Trophoblast cell (in vitro differentiated cells and primary cell): ENCODE data around the gene CPED1.

Source experiments
- DNase-seq, 2 donors: peaks; one replicate each; pipeline ENCODE4 v3.0.0-alpha.2; 2016
- H2AFZ ChIP-seq: 2 replicates; pipeline ENCODE4 v1.6.1; 2013; ENCODE audit warnings: low read length, moderate library complexity, mild to moderate bottlenecking; ENCODE audit not compliant: insufficient read depth, poor library complexity
- H2AK5ac ChIP-seq: 2 replicates; pipeline ENCODE4 v1.6.1; 2013; ENCODE audit warnings: mild to moderate bottlenecking, low read length
- H2BK120ac ChIP-seq: 2 replicates; pipeline ENCODE4 v1.6.1; 2013; ENCODE audit warnings: low read length, mild to moderate bottlenecking, moderate library complexity; ENCODE audit not compliant: insufficient read depth, poor library complexity
- H2BK12ac ChIP-seq: 2 replicates; pipeline ENCODE4 v1.6.1; 2013; ENCODE audit warnings: mild to moderate bottlenecking, low read length, moderate library complexity
- H2BK5ac ChIP-seq: 2 replicates; pipeline ENCODE4 v1.6.1; 2013; ENCODE audit warnings: low read length, low read depth, moderate library complexity, mild to moderate bottlenecking; ENCODE audit not compliant: poor library complexity
- H3K14ac ChIP-seq: 2 replicates; pipeline ENCODE4 v1.6.1; 2013; ENCODE audit warnings: mild to moderate bottlenecking, low read length
- H3K18ac ChIP-seq: 2 replicates; pipeline ENCODE4 v1.6.1; 2013; ENCODE audit warnings: mild to moderate bottlenecking, low read length
- H3K23ac ChIP-seq: 2 replicates; pipeline ENCODE4 v1.6.1; 2013; ENCODE audit warnings: low read length
- H3K27ac ChIP-seq: 2 replicates; pipeline ENCODE4 v1.5.1; 2013; ENCODE audit warnings: low read depth, mild to moderate bottlenecking, inconsistent platforms, low read length, moderate library complexity
- H3K27me3 ChIP-seq: 2 replicates; pipeline ENCODE4 v1.6.1; 2013; ENCODE audit warnings: inconsistent platforms, mild to moderate bottlenecking, low read length, moderate library complexity; ENCODE audit not compliant: insufficient read depth
- H3K36me3 ChIP-seq, 2 experiments: 1 replicate in 1 of 2; 2 replicates in 1 of 2; pipeline ENCODE4 v1.6.1; 2013; ENCODE audit warnings: low read length in 2 of 2, mild to moderate bottlenecking in 2 of 2, moderate library complexity in 1 of 2; ENCODE audit not compliant: insufficient read depth in 2 of 2, control insufficient read depth in 1 of 2
- H3K4ac ChIP-seq: 2 replicates; pipeline ENCODE4 v1.6.1; 2013; ENCODE audit warnings: low read depth, mild to moderate bottlenecking, low read length, moderate library complexity
- H3K4me1 ChIP-seq, 2 experiments: 1 replicate in 1 of 2; 2 replicates in 1 of 2; pipeline ENCODE4 v1.6.1; 2013; ENCODE audit warnings: low read length in 2 of 2, mild to moderate bottlenecking in 2 of 2, moderate library complexity in 1 of 2; ENCODE audit not compliant: insufficient read depth in 2 of 2, control insufficient read depth in 1 of 2
- H3K4me2 ChIP-seq: 2 replicates; pipeline ENCODE4 v1.6.1; 2013; ENCODE audit warnings: inconsistent platforms, mild to moderate bottlenecking, low read length, moderate library complexity
- H3K4me3 ChIP-seq: 2 replicates; pipeline ENCODE4 v1.5.1; 2013; ENCODE audit warnings: mild to moderate bottlenecking, low read depth, low read length, inconsistent platforms
- H3K79me1 ChIP-seq: one replicate; pipeline ENCODE4 v1.6.1; 2013; ENCODE audit warnings: low read length
- H3K79me2 ChIP-seq: 2 replicates; pipeline ENCODE4 v1.6.1; 2013; ENCODE audit warnings: low read length, mild to moderate bottlenecking; ENCODE audit not compliant: control insufficient read depth, insufficient read depth, poor library complexity
- H3K9ac ChIP-seq: 2 replicates; pipeline ENCODE4 v1.6.1; 2013; ENCODE audit warnings: mild to moderate bottlenecking, low read length
- H3K9me3 ChIP-seq: 2 replicates; pipeline ENCODE4 v1.6.1; 2013; ENCODE audit warnings: low read depth, mild to moderate bottlenecking, control low read depth, inconsistent platforms, low read length; ENCODE audit not compliant: insufficient read depth
- H4K12ac ChIP-seq: 2 replicates; pipeline ENCODE4 v1.6.1; 2013; ENCODE audit warnings: low read depth, mild to moderate bottlenecking, low read length, moderate library complexity
- H4K8ac ChIP-seq: 2 replicates; pipeline ENCODE4 v1.6.1; 2013; ENCODE audit warnings: low read depth, mild to moderate bottlenecking, low read length, moderate library complexity
- H4K91ac ChIP-seq: one replicate; pipeline ENCODE4 v1.6.1; 2013; ENCODE audit warnings: low read depth, mild to moderate bottlenecking, low read length, moderate library complexity
- WGBS: extraction: QIAGEN DNeasy Blood & Tissue Kit; methylation state at CpG from one replicate; pipeline ENCODE4 v1.1.7; 2013; ENCODE audit warnings: missing lambda C conversion rate; ENCODE audit not compliant: insufficient read length, insufficient coverage; ENCODE audit errors: extremely low coverage; 5-methylcytosine and 5-hydroxymethylcytosine counted together

CPED1 gene

DNA sequence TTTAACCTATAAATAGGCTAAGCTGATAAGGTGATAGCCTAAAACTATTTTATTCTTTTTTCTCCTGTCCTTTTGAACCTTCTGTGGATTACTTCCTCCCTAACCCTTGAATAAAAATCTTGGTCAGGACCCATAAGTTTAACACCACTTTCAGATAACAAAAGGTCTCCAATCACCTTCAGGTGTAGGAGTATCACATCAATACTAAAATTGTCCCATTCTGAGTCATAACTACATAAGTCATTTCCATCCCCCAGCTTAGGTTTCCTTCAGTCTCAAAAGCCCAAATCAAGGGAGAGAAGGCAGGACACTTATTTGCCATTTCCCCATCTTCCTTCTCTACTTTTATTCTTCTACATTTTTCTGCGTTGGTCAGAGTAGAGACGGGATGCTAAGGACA lies 283.4 kb downstream of the CPED1 start:
- Histone ChIP-seq H4K91ac (no peak overlapping the region), H2BK12ac (no peak overlapping the region), H3K9ac (no peak overlapping the region), H3K79me2 (no peaks in the 10 kb centered on the region), H3K9me3 (no peaks in the 10 kb centered on the region), H3K4ac (no peak overlapping the region), H2AFZ (no peak overlapping the region), H3K27me3 (no peaks in the 10 kb centered on the region), H3K27ac (no peak overlapping the region), H3K4me2 (no peak overlapping the region), H2AK5ac (no peak overlapping the region), H2BK120ac (no peak overlapping the region), H3K14ac (no peak overlapping the region), H3K23ac (no peak overlapping the region), H3K79me1 (no peaks in the 10 kb centered on the region), H2BK5ac (no peak overlapping the region), H4K8ac (no peak overlapping the region), H3K18ac (no peak overlapping the region), H3K4me1 (no peaks in the 10 kb centered on the region), H3K4me3 (no peak overlapping the region), H3K36me3 (no peaks in the 10 kb centered on the region), H4K12ac (no peak overlapping the region)
- no CpG with 5 or more reads among the region's 2 CpGs for WGBS
- no peak for DNase-seq

GRCh38 chr7:121272676-121273075 lies 284.2 kb downstream of the CPED1 start:
- Histone ChIP-seq H3K27ac (no peak overlapping the region), H4K12ac (no peak overlapping the region), H4K8ac (no peak overlapping the region), H3K27me3 (no peaks in the 10 kb centered on the region), H3K9ac (no peak overlapping the region), H2AK5ac (no peak overlapping the region), H3K4ac (no peak overlapping the region), H3K14ac (no peak overlapping the region), H3K18ac (no peak overlapping the region), H3K4me3 (no peak overlapping the region), H2BK120ac (no peak overlapping the region), H3K4me2 (no peak overlapping the region), H3K36me3 (no peaks in the 10 kb centered on the region), H2BK12ac (no peak overlapping the region), H3K9me3 (peaks cover 2% of the 10 kb centered on the region), H3K23ac (no peak overlapping the region), H2BK5ac (no peak overlapping the region), H2AFZ (no peak overlapping the region), H3K79me1 (no peaks in the 10 kb centered on the region), H4K91ac (no peak overlapping the region), H3K79me2 (no peaks in the 10 kb centered on the region), H3K4me1 (no peaks in the 10 kb centered on the region)
- no CpG with 5 or more reads among the region's 1 CpG for whole genome bisulfite sequencing
- DNase-seq, result no peak

DNA sequence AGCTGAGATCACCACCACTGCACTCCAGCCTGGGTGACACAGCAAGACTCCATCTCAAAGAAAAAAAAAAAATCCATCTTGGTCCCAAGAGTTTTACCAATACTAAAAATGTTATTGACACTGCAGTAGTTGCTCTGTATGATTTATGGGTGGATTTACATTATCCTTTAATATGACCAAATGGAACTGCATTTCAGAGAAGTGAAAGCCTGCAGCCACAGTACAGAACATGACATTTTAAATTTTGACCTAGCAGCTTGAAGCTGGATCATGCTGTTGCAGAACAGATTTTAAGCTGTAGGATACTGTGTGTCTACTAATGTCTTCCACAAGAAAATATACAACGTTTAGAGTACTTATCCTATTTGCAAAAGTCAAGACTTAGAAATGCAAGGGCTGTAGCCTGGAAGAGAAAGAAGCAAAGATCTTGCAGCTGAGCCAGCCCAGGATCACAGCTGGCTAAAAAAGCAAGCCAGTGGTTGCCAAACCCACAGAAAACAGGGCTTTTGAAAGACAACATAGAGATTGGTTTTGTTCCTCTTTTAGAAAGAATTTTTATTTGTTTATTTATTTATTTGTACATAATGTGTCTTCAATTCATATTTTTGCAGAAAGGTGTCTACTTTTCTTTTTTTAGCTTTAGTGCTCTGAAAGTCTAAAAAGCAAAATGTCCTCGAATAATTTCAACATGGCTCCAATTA lies 285.1 kb downstream of the CPED1 start:
- Histone ChIP-seq H3K18ac (no peak overlapping the region), H3K4ac (no peak overlapping the region), H3K4me3 (no peak overlapping the region), H3K9me3 (peaks cover 2% of the 10 kb centered on the region), H2AK5ac (no peak overlapping the region), H3K23ac (no peak overlapping the region), H4K8ac (no peak overlapping the region), H3K36me3 (no peaks in the 10 kb centered on the region), H4K91ac (no peak overlapping the region), H2BK120ac (no peak overlapping the region), H2BK12ac (no peak overlapping the region), H3K4me2 (no peak overlapping the region), H2BK5ac (no peak overlapping the region), H3K14ac (no peak overlapping the region), H3K79me2 (no peaks in the 10 kb centered on the region), H2AFZ (no peak overlapping the region), H3K4me1 (no peaks in the 10 kb centered on the region), H3K79me1 (no peaks in the 10 kb centered on the region), H4K12ac (no peak overlapping the region), H3K27ac (no peak overlapping the region), H3K27me3 (no peaks in the 10 kb centered on the region), H3K9ac (no peak overlapping the region)
- DNase-seq, result no peak
- WGBS, result no CpG with 5 or more reads among the region's 2 CpGs

- Histone ChIP-seq H3K79me1 (no peaks in the 10 kb centered on the region), H3K27me3 (no peaks in the 10 kb centered on the region)
- WGBS, result no CpG with 5 or more reads among the region's 2 CpGs
Measured at GRCh38 chr7:121274467-121274866, 286.0 kb downstream of the CPED1 start.

More at GRCh38 chr7:121274467-121274866, 286.0 kb downstream of the CPED1 start:
- no peak overlapping the region for H3K4me2 ChIP-seq
- no peak overlapping the region for H3K14ac ChIP-seq
- H3K27ac ChIP-seq, result no peak overlapping the region
- no peak overlapping the region for H2AFZ ChIP-seq
- no peak overlapping the region for H4K91ac ChIP-seq
- no peaks in the 10 kb centered on the region for H3K36me3 ChIP-seq
- no peak for DNase-seq
- no peaks in the 10 kb centered on the region for H3K79me2 ChIP-seq
- H2BK12ac ChIP-seq, result no peak overlapping the region
- no peak overlapping the region for H2AK5ac ChIP-seq
- H4K12ac ChIP-seq, result no peak overlapping the region
- no peak overlapping the region for H2BK120ac ChIP-seq
- H3K4ac ChIP-seq, result no peak overlapping the region
- H3K4me1 ChIP-seq, result no peaks in the 10 kb centered on the region
- H3K9me3 ChIP-seq, result peaks cover 2% of the 10 kb centered on the region
- H4K8ac ChIP-seq, result no peak overlapping the region
- H3K9ac ChIP-seq, result no peak overlapping the region
- H3K4me3 ChIP-seq, result no peak overlapping the region
- H2BK5ac ChIP-seq, result no peak overlapping the region
- H3K18ac ChIP-seq, result no peak overlapping the region
- H3K23ac ChIP-seq, result no peak overlapping the region
